Liver (tissue), 9 donors: ENCODE measurements around the gene ARL4D. TPM values are rescaled to one million over a fixed set of nuclear protein-coding genes. Genes with fewer than 3 reads are reported as not detected.
A peak's percentile ranks its signal among the peaks of the same experiment; 100 is the strongest.

ENCODE experiments used
- DNase-seq: peaks from one replicate; pipeline ENCODE4 v3.0.0-alpha.2; 2017; ENCODE audit warnings: low spot score
- H3K27ac ChIP-seq, 2 donors: one replicate each; pipeline ENCODE4 v1.7.0; 2013; ENCODE audit warnings: inconsistent platforms in 2 of 2, low read length in 2 of 2, control low read depth in 1 of 2, low read depth in 1 of 2, mild to moderate bottlenecking in 1 of 2
- H3K27me3 ChIP-seq, 4 donors: one replicate each; pipeline versions ENCODE4 v1.6.1 to v1.7.0; 2013; ENCODE audit warnings: low read length in 3 of 4, inconsistent platforms in 1 of 4, mild to moderate bottlenecking in 1 of 4, moderate library complexity in 1 of 4; ENCODE audit not compliant: control insufficient read depth in 4 of 4, insufficient read depth in 4 of 4
- H3K36me3 ChIP-seq, 4 donors: one replicate each; pipeline versions ENCODE4 v1.6.1 to v1.7.0; 2013; ENCODE audit warnings: low read length in 3 of 4, mild to moderate bottlenecking in 3 of 4, low read depth in 1 of 4, moderate library complexity in 1 of 4; ENCODE audit not compliant: control insufficient read depth in 4 of 4, insufficient read depth in 3 of 4
- H3K4me1 ChIP-seq, 4 donors: one replicate each; pipeline versions ENCODE4 v1.6.1 to v1.7.0; 2013; ENCODE audit warnings: low read length in 3 of 4, mild to moderate bottlenecking in 3 of 4, moderate library complexity in 1 of 4; ENCODE audit not compliant: control insufficient read depth in 4 of 4, insufficient read depth in 4 of 4
- H3K4me3 ChIP-seq, 3 donors: one replicate each; pipeline versions ENCODE4 v1.6.1 to v1.7.0; 2013; ENCODE audit warnings: low read length in 3 of 3, control low read depth in 1 of 3, low read depth in 1 of 3, mild to moderate bottlenecking in 1 of 3
- H3K9ac ChIP-seq, 2 donors: one replicate each; pipeline ENCODE4 v1.7.0; 2013; ENCODE audit warnings: low read length in 2 of 2, mild to moderate bottlenecking in 2 of 2, moderate library complexity in 2 of 2, control low read depth in 1 of 2, low read depth in 1 of 2
- H3K9me3 ChIP-seq, 4 donors: one replicate each; pipeline versions ENCODE4 v1.6.1 to v1.7.0; 2013; ENCODE audit warnings: low read length in 3 of 4; ENCODE audit not compliant: control insufficient read depth in 4 of 4
- ATF3 ChIP-seq: IDR thresholded peaks from 2 replicates; pipeline ENCODE4 v1.6.1; 2016; ENCODE audit warnings: antibody characterized with exemption
- EGR1 ChIP-seq, 2 donors: IDR thresholded peaks; 2 replicates each; pipeline ENCODE4 v1.6.1; 2016 to 2018; ENCODE audit warnings: antibody characterized with exemption in 2 of 2, low read depth in 2 of 2
- FOXA1 ChIP-seq: IDR thresholded peaks from 2 replicates; pipeline ENCODE4 v1.6.1; 2016; ENCODE audit warnings: antibody characterized with exemption
- FOXA2 ChIP-seq: IDR thresholded peaks from 2 replicates; pipeline ENCODE4 v1.6.1; 2016; ENCODE audit warnings: antibody characterized with exemption
- GABPA ChIP-seq, 2 donors: IDR thresholded peaks in 1 of 2; conservative IDR thresholded peaks in 1 of 2; 2 replicates each; pipeline ENCODE4 v1.6.1; 2016; ENCODE audit warnings: antibody characterized with exemption in 2 of 2, mild to moderate bottlenecking in 1 of 2, moderate library complexity in 1 of 2
- HNF4A ChIP-seq, 2 donors: conservative IDR thresholded peaks; 2 replicates each; pipeline ENCODE4 v1.6.1; 2016; ENCODE audit warnings: antibody characterized with exemption in 2 of 2, mild to moderate bottlenecking in 2 of 2
- HNF4G ChIP-seq: IDR thresholded peaks from 2 replicates; pipeline ENCODE4 v1.6.1; 2016; ENCODE audit warnings: antibody characterized with exemption
- JUND ChIP-seq, 2 donors: IDR thresholded peaks; 2 replicates each; pipeline ENCODE4 v1.6.1; 2016; ENCODE audit warnings: antibody characterized with exemption in 2 of 2
- MAX ChIP-seq: IDR thresholded peaks from 2 replicates; pipeline ENCODE4 v1.6.1; 2016; ENCODE audit warnings: antibody characterized with exemption
- NR2F2 ChIP-seq: IDR thresholded peaks from 2 replicates; pipeline ENCODE4 v1.6.1; 2016; ENCODE audit warnings: antibody characterized with exemption
- RAD21 ChIP-seq, 2 donors: IDR thresholded peaks; 2 replicates each; pipeline ENCODE4 v1.6.1; 2016; ENCODE audit warnings: antibody characterized with exemption in 2 of 2, mild to moderate bottlenecking in 2 of 2
- REST ChIP-seq: IDR thresholded peaks from 2 replicates; pipeline ENCODE4 v1.6.1; 2016; ENCODE audit warnings: antibody characterized with exemption, mild to moderate bottlenecking
- RXRA ChIP-seq, 2 donors: IDR thresholded peaks; 2 replicates each; pipeline ENCODE4 v1.6.1; 2017 to 2018; ENCODE audit warnings: antibody characterized with exemption in 2 of 2, mild to moderate bottlenecking in 1 of 2
- SP1 ChIP-seq: IDR thresholded peaks from 2 replicates; pipeline ENCODE4 v1.6.1; 2018; ENCODE audit warnings: antibody characterized with exemption, mild to moderate bottlenecking
- TAF1 ChIP-seq: conservative IDR thresholded peaks from 2 replicates; pipeline ENCODE4 v1.6.1; 2016; ENCODE audit warnings: antibody characterized with exemption, mild to moderate bottlenecking
- YY1 ChIP-seq: IDR thresholded peaks from 2 replicates; pipeline ENCODE4 v1.6.1; 2016; ENCODE audit warnings: antibody characterized with exemption, mild to moderate bottlenecking
- WGBS: extraction: QIAGEN DNeasy Blood & Tissue Kit; methylation state at CpG from one replicate; pipeline ENCODE4 v1.1.7; 2013; 5-methylcytosine and 5-hydroxymethylcytosine counted together
- polyA plus RNA-seq, 2 donors: library from polyadenylated mRNA; stranded (reverse) in 1 of 2; unstranded in 1 of 2; fragments of 200-250 nt in 1 of 2; fragments of >200 nt in 1 of 2; fragmentation: Nextera tagmentation in 1 of 2; extraction: Ambion mirVana in 1 of 2; gene quantifications; one replicate each; pipeline versions ENCODE4 v1.2.1 to v1.2.3, GENCODE V29; 2013 to 2015
- total RNA-seq, 2 donors: library from RNA; depleted of rRNA; stranded (reverse); fragments of >200 nt; gene quantifications; one replicate each; pipeline ENCODE4 v1.2.3, GENCODE V29; 2014
- TF ChIP-seq, protein P1 (sequence below): IDR thresholded peaks from 2 replicates; pipeline ENCODE4 v1.6.1; 2016; ENCODE audit warnings: antibody characterized with exemption
- TF ChIP-seq, protein P2 (sequence below): fragments of 150-350 bp; IDR thresholded peaks from 2 replicates; pipeline ENCODE4 v1.5.1; 2017; ENCODE audit warnings: improper control_type of control experiment, low read depth, low read length; ENCODE audit not compliant: missing input control
- donor health status: healthy.
- donor health status: healthy.
- donor health status: healthy.
- donor health status: healthy.
- donor health status: healthy.

Gene ARL4D
- total and polyA plus RNA-seq, 4 donors = 13.6 to 39.2 (median 17.6) TPM

DNA sequence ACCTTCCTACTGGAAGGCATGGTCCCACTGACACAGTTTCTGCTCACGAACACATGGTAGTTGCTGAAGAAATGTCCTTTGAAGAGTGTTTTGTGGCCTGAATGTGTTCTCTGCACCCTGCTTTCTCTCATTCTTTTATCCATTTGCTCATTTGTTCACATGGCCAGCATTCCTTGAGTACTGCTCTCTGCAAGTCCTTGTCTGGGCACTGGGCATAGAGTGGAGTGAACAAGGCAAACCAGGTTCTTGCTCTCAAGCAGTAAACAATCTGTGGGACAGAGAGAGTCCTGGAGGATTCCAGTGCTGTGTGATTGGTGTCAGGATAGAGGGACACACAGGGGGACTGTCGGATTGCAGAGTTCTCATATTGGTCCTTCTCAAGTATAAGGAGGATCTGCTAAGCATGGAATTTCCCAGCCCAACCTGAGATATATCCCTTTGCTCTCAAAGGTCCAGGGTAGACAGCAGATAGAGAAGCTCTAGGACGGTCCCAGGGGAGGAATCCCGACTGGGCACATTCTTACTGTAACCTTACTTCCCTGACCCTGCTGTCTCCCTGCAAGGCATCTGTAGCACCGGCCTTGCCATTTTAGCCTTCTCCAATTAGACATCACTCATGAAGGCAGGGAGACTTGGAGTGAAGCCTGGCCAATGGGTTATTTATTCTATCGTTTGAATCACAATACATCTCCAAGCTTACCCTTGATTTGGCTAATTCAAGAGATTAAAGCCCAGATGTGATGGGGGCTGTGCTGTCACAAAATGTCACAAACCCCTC, 32.3 kb downstream of the ARL4D start:
- Histone ChIP-seq H3K27ac (peak overlapping the region in 1 of 2 donors; percentile 5), H3K9me3 (no peaks in the 10 kb centered on the region), H3K4me1 (peaks cover 0 to 3% (median 2%) of the 10 kb centered on the region in 4 donors), H3K9ac (no peak overlapping the region), H3K4me3 (no peak overlapping the region), H3K27me3 (no peaks in the 10 kb centered on the region), H3K36me3 (no peaks in the 10 kb centered on the region)
- TF ChIP-seq YY1 (no peak), MAX (no peak), FOXA1 (no peak), HNF4A (conservative IDR thresholded peaks at IDR 0.05) (no peak), FOXA2 (no peak), GABPA (IDR thresholded peaks at IDR 0.05 in 1 of 2, conservative IDR thresholded peaks at IDR 0.05 in 1 of 2) (no peak), EGR1 (IDR thresholded peaks at IDR 0.05; ENCODE audit: low read depth in 2 of 2) (no peak), RXRA (IDR thresholded peaks at IDR 0.05) (no peak), JUND (IDR thresholded peaks at IDR 0.05) (no peak), ATF3 (no peak), REST (no peak), NR2F2 (no peak), SP1 (no peak), HNF4G (no peak), TAF1 (no peak), RAD21 (IDR thresholded peaks at IDR 0.05) (no peak)
- TF ChIP-seq, protein P1, sequence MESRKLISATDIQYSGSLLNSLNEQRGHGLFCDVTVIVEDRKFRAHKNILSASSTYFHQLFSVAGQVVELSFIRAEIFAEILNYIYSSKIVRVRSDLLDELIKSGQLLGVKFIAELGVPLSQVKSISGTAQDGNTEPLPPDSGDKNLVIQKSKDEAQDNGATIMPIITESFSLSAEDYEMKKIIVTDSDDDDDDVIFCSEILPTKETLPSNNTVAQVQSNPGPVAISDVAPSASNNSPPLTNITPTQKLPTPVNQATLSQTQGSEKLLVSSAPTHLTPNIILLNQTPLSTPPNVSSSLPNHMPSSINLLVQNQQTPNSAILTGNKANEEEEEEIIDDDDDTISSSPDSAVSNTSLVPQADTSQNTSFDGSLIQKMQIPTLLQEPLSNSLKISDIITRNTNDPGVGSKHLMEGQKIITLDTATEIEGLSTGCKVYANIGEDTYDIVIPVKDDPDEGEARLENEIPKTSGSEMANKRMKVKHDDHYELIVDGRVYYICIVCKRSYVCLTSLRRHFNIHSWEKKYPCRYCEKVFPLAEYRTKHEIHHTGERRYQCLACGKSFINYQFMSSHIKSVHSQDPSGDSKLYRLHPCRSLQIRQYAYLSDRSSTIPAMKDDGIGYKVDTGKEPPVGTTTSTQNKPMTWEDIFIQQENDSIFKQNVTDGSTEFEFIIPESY = no peak
- TF ChIP-seq, protein P2, sequence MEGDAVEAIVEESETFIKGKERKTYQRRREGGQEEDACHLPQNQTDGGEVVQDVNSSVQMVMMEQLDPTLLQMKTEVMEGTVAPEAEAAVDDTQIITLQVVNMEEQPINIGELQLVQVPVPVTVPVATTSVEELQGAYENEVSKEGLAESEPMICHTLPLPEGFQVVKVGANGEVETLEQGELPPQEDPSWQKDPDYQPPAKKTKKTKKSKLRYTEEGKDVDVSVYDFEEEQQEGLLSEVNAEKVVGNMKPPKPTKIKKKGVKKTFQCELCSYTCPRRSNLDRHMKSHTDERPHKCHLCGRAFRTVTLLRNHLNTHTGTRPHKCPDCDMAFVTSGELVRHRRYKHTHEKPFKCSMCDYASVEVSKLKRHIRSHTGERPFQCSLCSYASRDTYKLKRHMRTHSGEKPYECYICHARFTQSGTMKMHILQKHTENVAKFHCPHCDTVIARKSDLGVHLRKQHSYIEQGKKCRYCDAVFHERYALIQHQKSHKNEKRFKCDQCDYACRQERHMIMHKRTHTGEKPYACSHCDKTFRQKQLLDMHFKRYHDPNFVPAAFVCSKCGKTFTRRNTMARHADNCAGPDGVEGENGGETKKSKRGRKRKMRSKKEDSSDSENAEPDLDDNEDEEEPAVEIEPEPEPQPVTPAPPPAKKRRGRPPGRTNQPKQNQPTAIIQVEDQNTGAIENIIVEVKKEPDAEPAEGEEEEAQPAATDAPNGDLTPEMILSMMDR = no peak
- WGBS = 81% methylated on average over 6 of the region's 6 CpGs
- DNase-seq = no peak
